Suprapubic skin (tissue), 4 donors: ENCODE measurements around the gene DLAT.

Experiments used
- CTCF ChIP-seq, 2 donors: fragments of 200-600 bp in 1 of 2; fragments of 450-650 bp in 1 of 2; sonication (generic) in 1 of 2; IDR thresholded peaks; one replicate each; pipeline ENCODE4 v1.5.1; 2016 to 2019; ENCODE audit warnings: antibody characterized with exemption in 2 of 2, mild to moderate bottlenecking in 1 of 2, moderate library complexity in 1 of 2
- EP300 ChIP-seq: sonication (generic); formaldehyde crosslinking; IDR thresholded peaks from one replicate; pipeline ENCODE4 v1.6.1; 2017; ENCODE audit warnings: antibody characterized with exemption
- POLR2A ChIP-seq, 2 donors: fragments of 450-650 bp; IDR thresholded peaks; one replicate each; pipeline ENCODE4 v1.6.1; 2017; ENCODE audit warnings: antibody characterized with exemption in 2 of 2, mild to moderate bottlenecking in 2 of 2, moderate library complexity in 2 of 2
- POLR2AphosphoS5 ChIP-seq, 3 donors: sonication (generic); formaldehyde crosslinking; IDR thresholded peaks; one replicate each; pipeline ENCODE4 v1.6.1; 2017; ENCODE audit warnings: antibody characterized with exemption in 3 of 3

DNA sequence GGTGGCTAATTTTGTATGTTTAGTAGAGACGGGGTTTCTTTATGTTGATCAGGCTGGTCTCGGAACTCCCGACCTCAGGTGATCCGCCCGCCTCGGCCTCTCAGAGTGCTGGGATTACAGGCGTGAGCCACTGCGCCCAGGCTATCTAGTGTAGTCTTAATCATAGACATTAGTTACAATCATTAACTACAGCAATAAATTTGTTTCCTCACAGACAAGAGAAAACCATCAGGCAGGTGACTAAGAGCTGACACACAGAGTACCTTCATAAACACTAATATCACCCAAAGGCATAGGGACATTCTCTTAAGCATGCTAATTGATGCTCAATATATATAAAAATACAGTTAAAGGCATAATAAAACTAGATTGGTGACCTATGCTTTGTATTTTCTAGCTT lies 80.9 kb downstream of the DLAT start:
- no peak for TF ChIP-seq CTCF (IDR thresholded peaks at IDR 0.05)
- no peak for TF ChIP-seq POLR2A (IDR thresholded peaks at IDR 0.05)
- no peak for TF ChIP-seq EP300
- TF ChIP-seq POLR2AphosphoS5 (IDR thresholded peaks at IDR 0.05), result no peak
